ENCODE results near the gene RAB11FIP4. TPM values are rescaled to one million over a fixed set of nuclear protein-coding genes. Genes with fewer than 3 reads are reported as not detected.

RAB11FIP4 gene
- total RNA-seq, 3 donors from 2014 or later (not counting 1 experiment from before 2014, with no cell fraction given): 81.4 to 121 (median 102) TPM

- no peaks in the 10 kb centered on the region for H3K9me3 Mint-ChIP-seq
- no peaks in the 10 kb centered on the region for H3K9me3 ChIP-seq (ENCODE audit: control insufficient read depth, insufficient read depth, low read length)
- no peak overlapping the region for H3K27ac ChIP-seq (ENCODE audit: low read length)
- peaks cover 6 to 25% of the 10 kb centered on the region in 2 donors for H3K4me1 Mint-ChIP-seq
- peaks cover 6 to 19% of the 10 kb centered on the region in 2 donors for H3K27me3 Mint-ChIP-seq (ENCODE audit: low read depth in 2 of 2)
- 7% methylated on average over 14 of the region's 14 CpGs for WGBS (ENCODE audit: insufficient coverage)
- no peaks in the 10 kb centered on the region for H3K27me3 ChIP-seq (ENCODE audit: control insufficient read depth, insufficient read depth, low read length)
- ATAC-seq (peak; percentile 72 to 92 (median 87)), DNase-seq (peak in 1 of 2 donors; percentile 72)
- H3K4me1 ChIP-seq (ENCODE audit: control insufficient read depth, insufficient read depth, low read length): peaks cover 24% of the 10 kb centered on the region
- no peaks in the 10 kb centered on the region for H3K36me3 ChIP-seq (ENCODE audit: control insufficient read depth, insufficient read depth, low read length)
- H3K4me3 ChIP-seq (ENCODE audit: low read length): no peak overlapping the region
- no peak overlapping the region for H3K27ac Mint-ChIP-seq
- no peak for TF ChIP-seq CTCF (IDR thresholded peaks at IDR 0.05)
- H3K36me3 Mint-ChIP-seq: no peaks in the 10 kb centered on the region
- intact Hi-C loops (cut with micrococcal nuclease): no loop called here
- H3K4me3 Mint-ChIP-seq: no peak overlapping the region
These were observed 41.8 kb downstream of the RAB11FIP4 start for GRCh38 chr17:31433091-31433790.

- Histone ChIP-seq H3K4me3 (ENCODE audit: low read length) (no peak overlapping the region), H3K27me3 (ENCODE audit: control insufficient read depth, insufficient read depth, low read length) (no peaks in the 10 kb centered on the region), H3K9me3 (ENCODE audit: control insufficient read depth, insufficient read depth, low read length) (no peaks in the 10 kb centered on the region), H3K36me3 (ENCODE audit: control insufficient read depth, insufficient read depth, low read length) (no peaks in the 10 kb centered on the region), H3K27ac (ENCODE audit: low read length) (no peak overlapping the region), H3K4me1 (ENCODE audit: control insufficient read depth, insufficient read depth, low read length) (peaks cover 24% of the 10 kb centered on the region)
- intact Hi-C loops (cut with micrococcal nuclease): no loop called here
- no peak for TF ChIP-seq CTCF (IDR thresholded peaks at IDR 0.05)
- 83% methylated on average over 21 of the region's 21 CpGs for WGBS (ENCODE audit: insufficient coverage)
- Mint-ChIP-seq H3K4me1 (peaks cover 6 to 25% of the 10 kb centered on the region in 2 donors), H3K36me3 (no peaks in the 10 kb centered on the region), H3K27me3 (ENCODE audit: low read depth in 2 of 2) (peaks cover 6 to 19% of the 10 kb centered on the region in 2 donors), H3K27ac (no peak overlapping the region), H3K4me3 (no peak overlapping the region), H3K9me3 (no peaks in the 10 kb centered on the region)
- ATAC-seq (no peak), DNase-seq (no peak)
These were observed 42.6 kb downstream of the RAB11FIP4 start for GRCh38 chr17:31433811-31434726.

GRCh38 chr17:31434727-31435050 lies 43.2 kb downstream of the RAB11FIP4 start:
- Mint-ChIP-seq H3K36me3 (no peaks in the 10 kb centered on the region), H3K27me3 (ENCODE audit: low read depth in 2 of 2) (peaks cover 4 to 19% of the 10 kb centered on the region in 2 donors), H3K4me3 (no peak overlapping the region), H3K4me1 (peaks cover 6 to 25% of the 10 kb centered on the region in 2 donors), H3K9me3 (no peaks in the 10 kb centered on the region), H3K27ac (no peak overlapping the region)
- no peaks in the 10 kb centered on the region for H3K36me3 ChIP-seq (ENCODE audit: control insufficient read depth, insufficient read depth, low read length)
- intact Hi-C loops (cut with micrococcal nuclease): no loop called here
- no peak for TF ChIP-seq CTCF (IDR thresholded peaks at IDR 0.05)
- H3K9me3 ChIP-seq (ENCODE audit: control insufficient read depth, insufficient read depth, low read length): no peaks in the 10 kb centered on the region
- H3K27me3 ChIP-seq (ENCODE audit: control insufficient read depth, insufficient read depth, low read length): no peaks in the 10 kb centered on the region
- DNase-seq: no peak
- no peak overlapping the region for H3K4me3 ChIP-seq (ENCODE audit: low read length)
- ATAC-seq: no peak
- no peak overlapping the region for H3K27ac ChIP-seq (ENCODE audit: low read length)
- H3K4me1 ChIP-seq (ENCODE audit: control insufficient read depth, insufficient read depth, low read length): peaks cover 24% of the 10 kb centered on the region
- 94% methylated on average over 8 of the region's 8 CpGs for WGBS (ENCODE audit: insufficient coverage)

Data from natural killer cell (primary cell).